Measurements from ENCODE around the gene IL12RB2.

The IL12RB2 gene

GRCh38 chr1:67304023-67304422, 3.6 kb upstream of the IL12RB2 start:
- H3K36me3 ChIP-seq (ENCODE audit: low read depth) = no peaks in the 10 kb centered on the region
- no peak for ATAC-seq (ENCODE audit: low read depth)
- H3K27ac ChIP-seq (ENCODE audit: poor library complexity, severe bottlenecking) = no peak overlapping the region
- TF ChIP-seq CTCF (IDR thresholded peaks at IDR 0.05; ENCODE audit: poor library complexity, severe bottlenecking) = no peak
- H3K27me3 ChIP-seq (ENCODE audit: insufficient read depth, poor library complexity, severe bottlenecking) = no peaks in the 10 kb centered on the region
- H3K9me3 ChIP-seq (ENCODE audit: severe bottlenecking) = peaks cover 2% of the 10 kb centered on the region
- no peak for DNase-seq (ENCODE audit: low spot score)
- no peak overlapping the region for H3K4me3 ChIP-seq (ENCODE audit: severe bottlenecking)
- H3K4me1 ChIP-seq (ENCODE audit: insufficient read depth, poor library complexity, severe bottlenecking) = no peaks in the 10 kb centered on the region

- Histone ChIP-seq H3K4me3 (ENCODE audit: severe bottlenecking) (no peak overlapping the region), H3K27ac (ENCODE audit: poor library complexity, severe bottlenecking) (no peak overlapping the region), H3K36me3 (ENCODE audit: low read depth) (no peaks in the 10 kb centered on the region), H3K4me1 (ENCODE audit: insufficient read depth, poor library complexity, severe bottlenecking) (no peaks in the 10 kb centered on the region), H3K9me3 (ENCODE audit: severe bottlenecking) (peaks cover 2% of the 10 kb centered on the region), H3K27me3 (ENCODE audit: insufficient read depth, poor library complexity, severe bottlenecking) (no peaks in the 10 kb centered on the region)
- DNase-seq (ENCODE audit: low spot score) (no peak), ATAC-seq (ENCODE audit: low read depth) (no peak)
- TF ChIP-seq CTCF (IDR thresholded peaks at IDR 0.05; ENCODE audit: poor library complexity, severe bottlenecking) = no peak
These were observed 1.1 kb upstream of the IL12RB2 start for GRCh38 chr1:67306547-67306946.

- Histone ChIP-seq H3K27me3 (ENCODE audit: insufficient read depth, poor library complexity, severe bottlenecking) (no peaks in the 10 kb centered on the region), H3K36me3 (ENCODE audit: low read depth) (no peaks in the 10 kb centered on the region), H3K27ac (ENCODE audit: poor library complexity, severe bottlenecking) (no peak overlapping the region), H3K4me1 (ENCODE audit: insufficient read depth, poor library complexity, severe bottlenecking) (no peaks in the 10 kb centered on the region), H3K4me3 (ENCODE audit: severe bottlenecking) (no peak overlapping the region), H3K9me3 (ENCODE audit: severe bottlenecking) (peaks cover 2% of the 10 kb centered on the region)
- ATAC-seq (ENCODE audit: low read depth) (no peak), DNase-seq (ENCODE audit: low spot score) (no peak)
- no peak for TF ChIP-seq CTCF (IDR thresholded peaks at IDR 0.05; ENCODE audit: poor library complexity, severe bottlenecking)
These were observed 463 bp downstream of the IL12RB2 start for GRCh38 chr1:67308136-67308535.

- Histone ChIP-seq H3K4me3 (ENCODE audit: severe bottlenecking) (no peak overlapping the region), H3K27me3 (ENCODE audit: insufficient read depth, poor library complexity, severe bottlenecking) (no peaks in the 10 kb centered on the region), H3K9me3 (ENCODE audit: severe bottlenecking) (no peaks in the 10 kb centered on the region), H3K36me3 (ENCODE audit: low read depth) (no peaks in the 10 kb centered on the region), H3K27ac (ENCODE audit: poor library complexity, severe bottlenecking) (no peak overlapping the region), H3K4me1 (ENCODE audit: insufficient read depth, poor library complexity, severe bottlenecking) (peaks cover 3% of the 10 kb centered on the region)
- DNase-seq (ENCODE audit: low spot score) (no peak), ATAC-seq (ENCODE audit: low read depth) (no peak)
- no peak for TF ChIP-seq CTCF (IDR thresholded peaks at IDR 0.05; ENCODE audit: poor library complexity, severe bottlenecking)
These were observed 4.9 kb downstream of the IL12RB2 start for GRCh38 chr1:67312615-67313014.

- no peak overlapping the region for H3K4me3 ChIP-seq (ENCODE audit: severe bottlenecking)
- DNase-seq (ENCODE audit: low spot score) = no peak
- H3K4me1 ChIP-seq (ENCODE audit: insufficient read depth, poor library complexity, severe bottlenecking) = peaks cover 3% of the 10 kb centered on the region
These were observed 6.4 kb downstream of the IL12RB2 start for GRCh38 chr1:67313934-67314671.

More at GRCh38 chr1:67313934-67314671, 6.4 kb downstream of the IL12RB2 start:
- H3K27ac ChIP-seq (ENCODE audit: poor library complexity, severe bottlenecking) = no peak overlapping the region
- no peaks in the 10 kb centered on the region for H3K27me3 ChIP-seq (ENCODE audit: insufficient read depth, poor library complexity, severe bottlenecking)
- H3K36me3 ChIP-seq (ENCODE audit: low read depth) = no peaks in the 10 kb centered on the region
- no peaks in the 10 kb centered on the region for H3K9me3 ChIP-seq (ENCODE audit: severe bottlenecking)
- ATAC-seq (ENCODE audit: low read depth) = no peak
- no peak for TF ChIP-seq CTCF (IDR thresholded peaks at IDR 0.05; ENCODE audit: poor library complexity, severe bottlenecking)
